ENCODE data around the gene SUSD1. TPM values are rescaled to one million over a fixed set of nuclear protein-coding genes. Genes with fewer than 3 reads are reported as not detected.

The SUSD1 gene
- total RNA-seq, 1 experiment from 2014 or later = 15.3 TPM

DNA sequence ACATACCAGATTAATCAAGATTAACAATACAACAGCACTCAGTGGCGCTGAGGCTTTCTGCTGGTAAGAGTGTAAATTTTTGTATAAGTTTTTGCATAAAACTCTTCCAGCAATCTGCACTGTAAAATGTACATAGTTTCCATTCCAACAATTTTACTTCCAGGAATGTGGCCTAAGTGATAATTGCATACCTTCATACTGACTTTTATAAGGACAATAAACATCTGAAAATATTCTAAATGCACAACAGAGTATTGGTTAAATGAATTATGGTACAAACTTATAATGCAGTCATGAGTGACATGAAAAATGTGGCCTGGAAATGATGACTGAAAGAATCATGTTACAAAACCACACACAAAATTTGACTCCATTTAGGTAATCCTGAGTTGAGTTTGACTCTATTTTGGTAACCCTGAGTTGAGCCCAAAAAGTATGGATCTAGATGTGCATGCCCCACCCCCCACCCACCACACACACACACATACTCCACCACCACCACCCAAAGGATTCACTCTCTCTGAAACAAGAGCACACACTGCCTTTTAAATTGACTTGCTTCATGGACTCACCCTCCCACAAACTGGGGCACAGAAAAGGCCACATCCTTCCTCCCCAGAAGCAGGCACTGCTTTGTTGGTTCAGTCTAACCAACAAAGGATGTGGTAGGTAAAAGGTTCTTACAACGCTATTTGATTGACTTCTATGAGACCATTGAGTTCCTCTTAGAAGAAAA lies 137.6 kb downstream of the SUSD1 start:
- in situ Hi-C loops (cut with HindIII; ENCODE audit: low pct_unique_long_range_greater_than_20kb, low sequenced_read_pairs) (no loop called here), intact Hi-C loops (cut with micrococcal nuclease; ENCODE audit: unreplicated experiment) (no loop called here)
- no peak for DNase-seq (ENCODE audit: low read depth, low spot score)
- POLR2A ChIA-PET = no interaction called here
- H3K27me3 ChIP-seq (ENCODE audit: control insufficient read depth, insufficient read depth, low read length) = no peaks in the 10 kb centered on the region
- H3K4me1 ChIP-seq (ENCODE audit: control insufficient read depth, insufficient read depth, low read length) = peaks cover 19% of the 10 kb centered on the region
- CTCF ChIA-PET = no interaction called here
- no peak for ATAC-seq
- H3K36me3 ChIP-seq (ENCODE audit: control insufficient read depth, insufficient read depth, low read length) = no peaks in the 10 kb centered on the region
- H3K9me3 ChIP-seq (ENCODE audit: control insufficient read depth, insufficient read depth, low read depth, low read length) = no peaks in the 10 kb centered on the region
- no TSS peak for BruUV-seq (replicated peaks)
- peak overlapping the region; percentile 88 for H3K27ac ChIP-seq (ENCODE audit: low read length)
- TF ChIP-seq, protein P1, sequence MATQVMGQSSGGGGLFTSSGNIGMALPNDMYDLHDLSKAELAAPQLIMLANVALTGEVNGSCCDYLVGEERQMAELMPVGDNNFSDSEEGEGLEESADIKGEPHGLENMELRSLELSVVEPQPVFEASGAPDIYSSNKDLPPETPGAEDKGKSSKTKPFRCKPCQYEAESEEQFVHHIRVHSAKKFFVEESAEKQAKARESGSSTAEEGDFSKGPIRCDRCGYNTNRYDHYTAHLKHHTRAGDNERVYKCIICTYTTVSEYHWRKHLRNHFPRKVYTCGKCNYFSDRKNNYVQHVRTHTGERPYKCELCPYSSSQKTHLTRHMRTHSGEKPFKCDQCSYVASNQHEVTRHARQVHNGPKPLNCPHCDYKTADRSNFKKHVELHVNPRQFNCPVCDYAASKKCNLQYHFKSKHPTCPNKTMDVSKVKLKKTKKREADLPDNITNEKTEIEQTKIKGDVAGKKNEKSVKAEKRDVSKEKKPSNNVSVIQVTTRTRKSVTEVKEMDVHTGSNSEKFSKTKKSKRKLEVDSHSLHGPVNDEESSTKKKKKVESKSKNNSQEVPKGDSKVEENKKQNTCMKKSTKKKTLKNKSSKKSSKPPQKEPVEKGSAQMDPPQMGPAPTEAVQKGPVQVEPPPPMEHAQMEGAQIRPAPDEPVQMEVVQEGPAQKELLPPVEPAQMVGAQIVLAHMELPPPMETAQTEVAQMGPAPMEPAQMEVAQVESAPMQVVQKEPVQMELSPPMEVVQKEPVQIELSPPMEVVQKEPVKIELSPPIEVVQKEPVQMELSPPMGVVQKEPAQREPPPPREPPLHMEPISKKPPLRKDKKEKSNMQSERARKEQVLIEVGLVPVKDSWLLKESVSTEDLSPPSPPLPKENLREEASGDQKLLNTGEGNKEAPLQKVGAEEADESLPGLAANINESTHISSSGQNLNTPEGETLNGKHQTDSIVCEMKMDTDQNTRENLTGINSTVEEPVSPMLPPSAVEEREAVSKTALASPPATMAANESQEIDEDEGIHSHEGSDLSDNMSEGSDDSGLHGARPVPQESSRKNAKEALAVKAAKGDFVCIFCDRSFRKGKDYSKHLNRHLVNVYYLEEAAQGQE (IDR thresholded peaks at IDR 0.05; ENCODE audit: insufficient read depth in 1 of 2, low read depth in 2 of 2, low read length in 1 of 2) = no peak
- TF ChIP-seq POLR2AphosphoS5 (IDR thresholded peaks at IDR 0.05; ENCODE audit: low read depth, low read length) = no peak
- no peak for TF ChIP-seq TCF7L2 (IDR thresholded peaks at IDR 0.05; ENCODE audit: low read depth, low read length)
- H3K4me3 ChIP-seq (ENCODE audit: low read depth in 2 of 2, low read length in 2 of 2) = no peak overlapping the region

DNA sequence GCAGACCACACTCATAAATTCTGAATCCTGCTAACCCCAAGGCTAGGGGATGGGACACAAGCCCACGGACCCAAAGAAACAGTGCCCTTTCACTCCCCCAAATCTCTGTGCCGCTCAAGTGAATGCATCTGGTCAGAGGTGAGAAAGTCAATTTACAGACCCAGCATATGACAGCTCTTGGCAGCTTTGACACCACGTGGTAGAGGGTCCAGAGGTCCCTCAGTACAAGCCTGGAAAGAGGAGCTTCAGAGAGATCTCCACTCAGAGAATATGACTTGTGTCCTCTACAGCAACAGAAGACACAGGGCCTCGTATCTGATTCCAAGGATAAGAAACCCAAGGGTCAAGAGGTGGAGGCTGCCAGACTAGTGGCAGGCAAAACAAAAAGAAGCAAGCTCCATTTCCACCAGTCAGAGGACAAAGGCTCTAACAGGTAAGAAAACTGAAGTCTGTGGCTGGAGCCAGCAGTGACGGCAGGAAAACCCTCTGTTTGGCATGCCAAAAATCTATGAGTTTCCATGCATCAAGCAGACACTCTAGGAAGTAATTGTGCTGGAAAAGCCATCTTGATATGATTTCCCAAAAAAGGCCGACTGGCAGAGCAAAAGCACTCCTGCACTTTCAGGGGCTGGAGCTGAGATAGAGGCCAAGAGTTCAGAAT lies 139.8 kb downstream of the SUSD1 start:
- ATAC-seq = no peak

More for the DNA sequence above, 139.8 kb downstream of the SUSD1 start:
- POLR2A ChIA-PET = no interaction called here
- H3K4me1 ChIP-seq (ENCODE audit: control insufficient read depth, insufficient read depth, low read length) = peaks cover 17% of the 10 kb centered on the region
- DNase-seq (ENCODE audit: low read depth, low spot score) = no peak
- H3K9me3 ChIP-seq (ENCODE audit: control insufficient read depth, insufficient read depth, low read depth, low read length) = no peaks in the 10 kb centered on the region
- in situ Hi-C loops (cut with HindIII; ENCODE audit: low pct_unique_long_range_greater_than_20kb, low sequenced_read_pairs) = no loop called here
- no peaks in the 10 kb centered on the region for H3K27me3 ChIP-seq (ENCODE audit: control insufficient read depth, insufficient read depth, low read length)
- intact Hi-C loops (cut with micrococcal nuclease; ENCODE audit: unreplicated experiment) = no loop called here
- BruUV-seq (replicated peaks) = no TSS peak
- peak overlapping the region; percentile 74; the same call in 1 of the 2 replicates for H3K27ac ChIP-seq (ENCODE audit: low read length)
- H3K4me3 ChIP-seq (ENCODE audit: low read depth in 2 of 2, low read length in 2 of 2) = no peak overlapping the region
- no peak for TF ChIP-seq SIN3A (IDR thresholded peaks at IDR 0.05; ENCODE audit: borderline replicate concordance, insufficient read depth, low read depth, low read length)
- TF ChIP-seq CTCF (IDR thresholded peaks at IDR 0.05) = no peak
- TF ChIP-seq, protein P1 (IDR thresholded peaks at IDR 0.05; ENCODE audit: insufficient read depth in 1 of 2, low read depth in 2 of 2, low read length in 1 of 2) = no peak
- no peak for TF ChIP-seq TCF7L2 (IDR thresholded peaks at IDR 0.05; ENCODE audit: low read depth, low read length)
- TF ChIP-seq POLR2AphosphoS5 (IDR thresholded peaks at IDR 0.05; ENCODE audit: low read depth, low read length) = no peak
- H3K36me3 ChIP-seq (ENCODE audit: control insufficient read depth, insufficient read depth, low read length) = no peaks in the 10 kb centered on the region
- CTCF ChIA-PET = no interaction called here
